ENCODE results near the gene LRRC37B.
"Not testable (repeated sequence)": the region's sequence is repeated elsewhere in the genome, so short reads cannot be mapped to it uniquely, and the experiment has no call there.

Gene LRRC37B

DNA sequence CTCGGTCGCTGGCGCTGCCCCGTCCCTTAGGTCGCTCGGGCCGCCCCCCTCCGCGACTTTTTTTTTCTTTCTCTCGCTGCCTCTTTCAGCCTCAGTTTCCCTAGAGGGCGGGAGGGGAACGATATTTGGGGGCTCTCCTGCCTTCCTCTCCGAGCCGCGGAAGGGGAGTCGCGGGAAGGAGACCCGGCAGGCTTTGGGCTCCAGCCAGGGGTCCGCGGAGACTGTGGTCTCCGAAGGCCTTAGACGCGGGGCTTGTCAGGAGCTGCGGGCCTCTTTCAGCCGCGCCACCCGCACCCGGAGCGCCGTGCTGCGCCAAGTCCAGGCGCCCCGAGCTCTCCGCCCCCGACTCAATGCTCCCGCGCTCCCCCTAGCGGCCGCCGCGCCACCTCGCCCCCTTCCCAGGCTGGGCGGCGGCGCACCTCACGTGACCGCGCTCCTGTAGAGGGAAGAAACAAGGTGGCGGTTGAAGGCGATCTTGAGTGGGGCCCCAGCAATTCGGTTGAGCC lies at the start of gene LRRC37B:
LRRC37B (plus strand) TSS at position 427 of the 506 bp plus-strand sequence. CDS start 14,010 bp downstream, outside the sequence.
- peak; percentile 80 for DNase-seq

DNA sequence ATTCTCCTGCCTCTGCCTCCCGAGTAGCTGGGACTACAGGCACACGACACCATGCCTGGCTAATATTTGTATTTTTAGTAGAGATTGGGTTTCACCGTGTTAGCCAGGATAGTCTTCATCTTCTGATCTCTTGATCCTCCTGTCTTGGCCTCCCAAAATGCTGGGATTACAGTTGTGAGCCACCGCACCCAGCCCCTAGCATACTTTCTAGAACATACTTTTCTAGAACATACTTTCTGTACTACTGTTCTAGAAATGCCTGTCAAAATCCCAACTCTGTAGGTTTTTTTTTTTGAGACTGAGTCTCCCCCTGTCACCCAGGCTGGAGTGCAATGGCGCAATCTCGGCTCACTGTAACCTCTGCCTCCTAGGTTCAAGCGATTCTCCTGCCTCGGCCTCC lies 43.1 kb upstream of the LRRC37B start:
- DNase-seq = not testable (repeated sequence)

DNA sequence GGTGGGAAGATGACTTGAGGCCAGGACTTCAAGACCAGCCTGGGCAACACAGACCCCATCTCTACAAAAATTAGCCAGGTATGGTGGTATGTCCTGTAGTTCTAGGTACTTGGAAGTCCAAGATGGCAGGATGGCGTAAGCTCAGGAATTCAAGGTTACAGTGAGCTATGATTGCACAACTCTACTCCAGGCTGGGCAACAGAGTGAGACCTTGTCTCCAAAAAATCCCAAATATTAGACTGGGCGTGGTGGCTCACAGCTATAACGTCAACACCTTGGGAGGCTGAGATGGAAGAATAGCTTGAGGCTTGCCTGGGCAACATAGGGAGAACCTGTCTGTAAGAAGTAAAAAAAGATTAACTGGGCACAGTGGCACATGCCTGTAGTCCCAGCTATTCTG lies 39.5 kb upstream of the LRRC37B start:
- DNase-seq = no peak

DNA sequence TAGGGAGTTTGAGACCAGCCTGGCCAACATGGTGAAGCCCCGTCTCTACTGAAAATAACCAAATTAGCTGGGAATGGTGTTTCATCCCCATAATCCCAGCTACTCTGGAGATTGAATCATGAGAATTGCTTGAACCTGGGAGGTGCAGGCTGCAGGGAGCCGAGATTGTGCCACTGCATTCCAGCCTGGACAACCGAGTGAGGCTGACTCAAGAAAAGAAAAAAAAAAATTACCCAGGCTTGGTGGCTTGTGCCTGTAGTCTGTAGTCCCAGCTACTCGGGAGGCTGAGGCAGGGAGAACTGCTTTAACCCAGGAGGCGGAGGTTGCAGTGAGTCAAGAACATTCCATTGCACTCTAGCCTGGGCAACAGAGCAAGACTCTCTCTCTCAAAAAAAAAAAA lies 36.8 kb upstream of the LRRC37B start:
- peak; percentile 19 for DNase-seq

DNA sequence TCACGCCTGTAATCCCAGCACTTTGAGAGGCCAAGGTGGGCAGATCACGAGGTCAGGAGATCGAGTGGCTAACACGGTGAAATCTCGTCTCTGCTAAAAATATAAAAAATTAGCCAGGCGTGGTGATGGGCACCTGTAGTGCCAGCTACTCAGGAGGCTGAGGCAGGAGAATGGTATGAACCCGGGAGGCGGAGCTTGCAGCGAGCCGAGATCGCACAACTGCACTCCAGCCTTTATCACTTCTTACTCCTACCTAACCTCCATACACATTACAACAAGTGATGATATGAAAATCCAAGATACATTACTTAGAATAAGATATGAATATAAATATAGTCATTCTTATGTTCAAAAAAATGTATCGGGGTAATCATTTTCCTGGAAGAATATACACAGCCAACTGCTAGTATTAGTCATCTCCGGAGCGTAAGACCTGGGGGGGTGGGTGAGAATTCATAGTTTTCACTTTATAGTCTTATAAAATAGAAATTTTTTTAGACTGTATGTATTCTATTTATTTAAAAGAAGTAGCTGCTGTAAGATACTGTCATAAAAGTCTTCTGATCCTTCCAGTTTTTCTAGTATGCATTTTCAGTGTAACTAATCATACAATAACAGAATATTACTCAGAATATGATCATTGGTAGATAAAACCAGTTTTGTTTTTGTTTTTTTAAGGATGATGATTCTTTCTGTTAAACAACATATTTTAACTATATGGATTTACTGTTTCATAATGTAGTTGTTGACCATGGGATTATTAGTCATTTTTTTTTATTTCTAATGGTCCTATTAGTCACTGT lies 32.7 kb upstream of the LRRC37B start:
- peak; percentile 55 for DNase-seq

DNA sequence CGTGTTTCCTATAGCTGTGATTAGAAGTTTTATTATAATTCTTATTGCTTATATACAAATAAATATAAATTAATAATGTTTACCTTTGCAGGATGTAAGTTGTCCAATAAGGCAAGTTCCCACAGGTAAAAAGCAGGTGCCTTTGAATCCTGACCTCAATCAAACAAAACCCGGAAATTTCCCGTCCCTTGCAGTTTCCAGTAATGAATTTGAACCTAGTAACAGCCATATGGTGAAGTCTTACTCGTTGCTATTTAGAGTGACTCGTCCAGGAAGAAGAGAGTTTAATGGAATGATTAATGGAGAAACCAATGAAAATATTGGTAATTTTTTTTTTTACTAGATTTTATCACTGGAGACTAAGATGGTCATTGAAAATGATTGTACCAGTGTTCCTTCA lies 31.8 kb upstream of the LRRC37B start:
- not testable (repeated sequence) for DNase-seq

DNA sequence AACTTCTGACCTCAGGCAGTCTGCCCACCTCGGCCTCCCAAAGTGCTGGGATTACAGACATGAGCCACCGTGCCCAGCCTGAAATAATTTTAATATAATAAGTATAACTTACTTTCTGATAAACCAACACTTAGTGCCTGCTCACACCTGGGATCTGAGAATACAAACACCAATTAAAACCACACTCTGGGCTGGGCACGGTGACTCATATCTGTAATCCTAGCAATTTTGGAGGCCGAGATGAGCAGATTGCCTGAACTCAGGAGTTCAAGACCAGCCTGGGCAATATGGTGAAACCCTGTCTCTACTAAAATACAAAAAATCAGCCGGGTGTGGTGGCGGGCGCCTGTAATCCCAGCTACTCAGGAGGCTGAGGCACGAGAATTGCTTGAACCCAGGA lies 15.4 kb upstream of the LRRC37B start:
- not testable (repeated sequence) for DNase-seq

DNA sequence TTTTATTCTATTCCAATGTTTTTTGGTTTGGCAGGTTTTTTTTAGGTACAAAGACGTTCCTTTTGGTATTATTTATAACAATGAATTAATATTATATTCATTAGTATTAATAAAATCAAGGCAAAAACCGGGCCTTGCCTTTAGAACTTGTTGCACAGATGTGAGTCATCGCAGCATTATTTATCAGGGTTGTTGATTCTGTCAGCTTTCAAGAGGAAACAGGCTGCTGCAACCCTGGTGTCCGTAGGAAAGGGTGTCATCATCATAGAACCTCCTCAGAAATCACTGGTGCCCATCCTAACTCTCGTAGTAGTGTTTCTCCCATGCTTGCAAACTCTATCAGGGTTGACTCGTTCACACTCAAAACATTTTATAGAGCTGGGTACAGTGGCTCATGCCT lies 10.2 kb upstream of the LRRC37B start:
- DNase-seq = no peak

DNA sequence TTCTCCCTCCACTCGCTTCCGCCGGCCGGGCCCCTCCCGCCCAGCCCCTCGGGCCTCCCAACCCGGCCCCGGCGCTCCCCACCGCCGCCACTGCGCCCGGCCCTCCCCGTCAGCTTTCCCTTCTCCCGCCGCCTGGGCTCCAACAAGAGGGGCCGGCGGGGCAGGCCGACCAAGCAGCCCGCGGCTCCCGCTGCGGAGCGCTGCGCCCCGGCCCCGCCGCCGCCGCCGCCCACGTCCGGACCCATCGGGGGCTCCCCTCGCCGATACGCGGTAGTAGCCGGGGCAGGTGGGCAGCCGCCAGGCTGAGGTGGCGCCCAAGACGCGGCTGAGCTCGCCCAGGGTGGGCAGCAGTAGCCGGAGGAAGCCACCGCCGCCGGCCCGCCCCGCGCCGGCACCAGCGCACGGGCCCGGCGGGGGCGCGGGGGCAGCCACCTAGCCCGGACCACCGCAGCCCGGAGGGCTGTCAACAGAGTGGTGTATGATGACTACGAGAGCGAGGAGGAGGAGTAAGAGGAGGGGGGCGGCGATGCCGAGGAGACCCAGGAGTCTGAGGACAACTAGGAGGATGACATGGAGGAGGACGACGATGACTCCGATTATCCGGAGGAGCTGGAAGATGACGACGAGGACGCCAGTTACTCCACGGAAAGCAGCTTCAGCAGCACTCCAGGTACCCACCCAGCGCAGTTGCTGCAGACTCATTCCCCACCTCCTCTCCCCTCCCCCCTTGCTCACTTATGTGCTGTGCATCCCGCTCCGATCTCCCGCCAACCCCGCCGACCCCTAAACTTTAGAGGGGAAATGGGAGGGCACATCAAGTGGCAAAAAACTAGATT lies 498 bp downstream of the LRRC37B start:
- DNase-seq = peak; percentile 32

DNA sequence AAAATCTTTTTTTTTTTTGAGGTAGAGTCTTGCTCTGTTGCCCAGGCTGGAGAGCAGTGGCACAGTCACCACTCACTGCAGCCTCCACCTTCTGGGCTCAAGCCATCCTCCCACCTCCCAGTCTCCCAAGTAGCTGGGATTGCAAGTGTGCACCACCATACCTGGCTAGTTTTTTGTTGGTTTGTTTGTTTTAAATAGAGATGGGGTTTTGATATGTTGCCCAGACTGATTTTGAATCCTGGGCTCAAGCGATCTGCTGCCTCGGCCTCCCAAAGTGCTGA lies 2.0 kb downstream of the LRRC37B start:
- DNase-seq = no peak

DNA sequence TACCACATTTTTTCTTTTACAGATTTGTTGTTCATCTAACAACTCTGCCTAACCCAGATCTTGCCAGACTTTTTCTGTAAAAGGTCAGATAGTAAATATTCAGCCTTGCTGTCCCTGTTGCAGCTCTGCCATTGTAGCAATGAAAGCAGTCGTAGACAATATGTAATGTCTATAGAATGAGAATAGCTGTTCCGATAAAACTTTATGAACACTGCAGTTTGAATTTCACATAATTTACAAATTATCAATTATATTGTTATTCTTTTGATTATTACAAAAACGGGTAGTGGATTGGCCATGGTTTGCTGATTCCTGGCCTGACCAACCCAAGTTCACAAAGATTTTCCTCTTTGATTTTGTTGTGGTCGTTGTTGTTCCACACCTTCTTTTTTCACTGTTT lies 2.9 kb downstream of the LRRC37B start:
- DNase-seq = no peak

DNA sequence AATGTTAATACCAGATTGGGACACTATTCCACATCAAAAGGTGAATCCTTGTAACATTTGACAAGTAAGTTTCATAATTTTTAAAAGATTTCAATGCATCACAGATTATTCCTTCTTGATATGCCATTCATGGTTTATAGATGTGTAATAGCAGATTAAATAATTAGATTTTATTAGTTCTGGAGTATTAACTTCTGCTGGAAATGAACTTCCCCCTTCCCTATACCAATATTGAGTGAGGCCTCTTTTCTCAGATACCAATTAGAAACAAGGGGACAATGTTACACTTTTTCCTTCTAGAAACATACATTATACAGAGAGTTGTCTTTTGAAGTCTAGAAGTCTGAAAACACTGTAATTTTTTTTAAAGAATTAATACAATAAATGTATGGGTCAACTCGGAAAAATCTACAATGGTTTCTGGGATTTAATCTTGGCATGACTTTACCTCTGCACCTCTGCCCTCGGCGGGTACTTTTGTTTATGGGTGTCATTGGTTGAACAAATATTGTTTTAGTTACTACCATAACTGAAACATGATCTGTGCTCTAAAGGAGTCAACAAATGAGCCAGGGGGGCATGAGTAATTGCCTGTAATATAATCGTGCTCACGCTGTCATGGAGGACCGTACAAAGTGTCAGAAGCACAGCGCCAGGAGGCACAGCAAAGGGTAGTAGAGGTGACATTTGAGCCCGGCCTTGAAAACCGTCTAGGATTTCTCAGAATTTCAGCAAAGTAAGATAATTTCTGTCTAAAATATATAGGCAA lies 8.2 kb downstream of the LRRC37B start:
- DNase-seq = no peak

DNA sequence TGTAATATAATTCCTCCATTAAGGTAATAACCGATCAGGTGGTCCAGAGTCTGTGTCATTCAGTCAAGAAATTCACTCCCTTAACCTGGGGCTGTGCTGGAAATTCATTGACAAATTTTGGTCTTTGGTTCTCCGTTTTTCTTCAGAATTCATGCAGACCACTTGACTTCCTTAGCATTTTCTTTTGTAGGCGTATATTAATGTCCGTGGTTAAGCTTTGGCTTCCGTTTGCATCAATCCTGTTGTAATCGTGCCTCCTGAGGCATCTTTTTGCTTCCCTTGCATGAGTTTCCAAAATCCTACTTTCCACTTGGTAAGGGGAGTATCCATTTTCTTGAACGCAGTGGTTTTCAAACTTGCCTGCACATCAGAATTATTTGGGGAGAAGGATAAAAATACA lies 9.0 kb downstream of the LRRC37B start:
- no peak for DNase-seq

DNA sequence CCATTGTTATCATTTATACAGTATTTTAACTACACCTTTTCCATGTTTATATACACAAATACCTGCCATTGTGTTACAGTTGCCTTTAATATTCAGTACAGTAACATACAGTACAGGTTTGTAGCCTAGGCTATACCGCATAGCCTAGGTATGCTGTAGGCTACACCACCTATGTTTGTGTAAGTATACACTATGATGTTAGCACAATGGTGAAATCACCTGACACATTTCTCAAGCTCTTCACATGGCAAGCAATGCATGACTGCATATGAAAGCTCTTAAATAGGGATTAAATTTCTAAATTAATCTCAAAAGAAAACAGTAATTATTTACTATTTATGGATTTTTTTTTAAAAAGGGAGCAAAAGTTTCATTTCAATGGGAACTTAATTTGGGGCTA lies 12.0 kb downstream of the LRRC37B start:
- DNase-seq = no peak

DNA sequence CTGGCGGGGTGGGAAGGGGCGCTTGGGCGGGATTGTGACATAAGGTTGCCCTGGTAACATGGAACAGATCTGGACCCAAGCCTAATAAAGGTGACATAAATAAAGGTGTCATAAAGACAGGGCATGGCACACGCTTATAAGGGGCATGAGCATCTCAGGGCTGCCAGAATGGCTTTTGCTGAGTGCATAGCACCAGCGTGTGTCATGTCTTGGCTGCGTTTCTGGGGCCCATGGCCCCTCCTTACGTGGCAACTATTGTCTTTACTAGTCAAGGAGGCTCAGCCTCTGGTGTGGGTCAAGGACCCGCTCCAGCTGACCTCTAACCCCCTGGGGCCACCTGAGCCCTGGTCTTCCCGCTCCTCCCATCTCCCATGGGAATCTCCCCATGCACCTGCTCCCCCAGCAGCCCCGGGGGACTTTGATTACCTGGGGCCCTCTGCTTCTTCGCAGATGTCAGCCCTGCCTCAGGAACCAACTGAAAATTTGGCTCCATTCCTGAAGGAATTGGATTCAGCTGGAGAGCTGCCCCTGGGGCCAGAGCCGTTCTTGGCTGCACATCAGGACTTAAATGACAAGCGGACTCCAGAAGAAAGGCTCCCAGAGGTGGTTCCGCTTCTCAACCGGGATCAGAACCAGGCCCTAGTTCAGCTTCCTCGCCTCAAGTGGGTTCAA lies 13.9 kb downstream of the LRRC37B start:
- DNase-seq = peak; percentile 83

DNA sequence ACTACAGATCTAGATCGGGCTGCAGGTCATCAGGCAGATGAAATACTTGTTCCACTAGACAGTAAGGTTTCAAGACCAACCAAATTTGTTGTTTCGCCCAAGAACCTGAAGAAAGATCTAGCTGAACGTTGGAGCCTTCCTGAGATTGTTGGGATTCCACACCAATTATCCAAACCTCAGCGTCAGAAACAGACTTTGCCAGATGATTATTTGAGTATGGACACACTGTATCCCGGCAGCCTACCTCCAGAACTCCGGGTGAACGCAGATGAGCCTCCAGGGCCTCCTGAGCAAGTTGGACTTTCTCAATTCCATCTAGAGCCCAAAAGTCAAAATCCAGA lies 14.4 kb downstream of the LRRC37B start:
- peak; percentile 11 for DNase-seq

DNA sequence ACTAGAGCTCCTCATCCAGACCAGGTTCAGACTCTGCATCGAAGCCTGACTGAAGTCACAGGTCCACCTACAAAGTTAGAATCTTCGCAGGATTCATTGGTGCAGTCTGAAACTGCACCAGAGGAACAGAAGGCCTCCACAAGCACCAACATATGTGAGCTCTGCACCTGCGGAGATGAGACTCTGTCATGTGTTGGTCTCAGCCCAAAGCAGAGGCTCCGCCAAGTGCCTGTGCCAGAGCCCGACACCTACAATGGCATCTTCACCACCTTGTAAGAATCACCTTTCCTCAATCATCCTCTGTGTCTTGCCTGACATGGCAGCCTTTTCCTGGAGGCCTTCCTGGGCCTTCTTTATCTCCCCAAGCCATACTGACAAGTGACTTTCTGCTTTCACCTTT lies 15.4 kb downstream of the LRRC37B start:
- DNase-seq = not testable (repeated sequence)

DNA sequence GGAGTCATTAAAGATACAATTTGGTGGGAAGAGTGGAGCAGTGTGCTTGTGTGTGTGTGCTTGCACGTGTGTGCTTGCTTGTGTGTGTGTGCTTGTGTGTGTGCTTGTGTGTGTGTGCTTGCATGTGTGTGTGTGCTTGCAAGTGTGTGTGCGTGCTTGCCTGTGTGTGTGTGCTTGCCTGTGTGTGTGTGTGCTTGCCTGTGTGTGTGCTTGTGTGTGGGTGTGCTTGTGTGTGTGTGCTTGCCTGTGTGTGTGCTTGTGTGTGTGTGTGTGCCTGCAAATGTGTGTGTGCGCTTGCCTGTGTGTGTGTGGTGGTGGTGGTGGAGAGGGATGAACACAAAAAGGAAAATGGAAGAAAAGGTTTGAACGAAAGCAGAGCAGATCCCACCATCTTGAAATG lies 20.1 kb downstream of the LRRC37B start:
- DNase-seq = not testable (repeated sequence)

DNA sequence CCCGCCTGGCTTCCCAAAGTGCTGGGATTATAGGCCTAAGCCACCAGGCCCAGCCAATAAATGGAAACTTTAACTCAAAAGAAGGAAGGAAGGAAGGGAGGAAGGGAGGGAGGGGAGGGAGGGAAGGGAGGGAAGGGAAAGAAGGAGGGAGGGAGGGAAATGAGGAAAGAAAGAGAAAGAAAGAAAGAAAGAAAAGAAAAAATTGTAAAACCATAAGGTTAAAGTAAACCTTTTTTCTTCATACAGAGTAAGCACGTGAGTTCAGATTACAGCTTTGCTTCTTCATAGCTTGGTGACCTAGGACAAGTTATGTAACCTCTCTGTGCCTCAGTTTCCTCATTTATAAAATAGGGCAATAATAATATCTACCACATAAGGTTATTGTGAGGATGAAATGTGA lies 26.0 kb downstream of the LRRC37B start:
- DNase-seq = no peak

DNA sequence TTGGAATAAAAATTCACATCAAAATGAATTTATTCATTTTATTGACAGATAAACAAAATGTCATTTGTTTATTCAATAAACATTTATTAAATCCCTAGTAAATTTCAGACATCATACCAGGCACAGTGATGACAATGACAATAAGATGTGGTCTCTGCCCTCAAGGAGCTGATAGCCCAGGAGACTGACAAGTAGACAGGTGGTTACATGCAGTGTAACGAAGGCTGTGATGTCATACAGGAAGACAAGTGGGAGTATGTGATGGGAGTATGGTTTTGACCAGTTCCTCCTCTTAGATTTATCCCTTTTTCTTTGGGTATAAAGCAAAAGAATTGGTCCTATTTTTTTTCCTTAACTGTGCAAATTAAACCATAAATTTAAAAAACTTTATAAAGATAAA lies 26.6 kb downstream of the LRRC37B start:
- DNase-seq = not testable (repeated sequence)

DNA sequence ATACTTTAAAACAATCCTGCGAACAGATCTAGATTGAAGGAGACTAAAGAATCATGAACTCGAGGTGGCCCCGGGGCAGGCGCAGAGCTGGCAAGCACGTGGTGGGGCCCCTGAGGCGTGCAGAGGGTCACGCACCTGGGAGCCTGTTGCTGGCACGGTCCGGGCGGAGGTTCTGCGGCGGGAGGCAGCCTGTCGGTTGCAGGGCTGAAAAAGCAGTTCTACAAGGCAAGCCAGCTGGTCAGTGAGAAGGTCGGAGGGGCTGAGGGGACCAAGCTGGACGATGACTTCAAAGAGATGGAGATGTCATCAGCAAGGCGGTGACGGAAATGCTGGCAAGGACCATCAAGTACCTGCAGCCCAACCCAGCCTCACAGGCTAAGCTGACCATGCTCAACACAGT lies 33.1 kb downstream of the LRRC37B start:
- DNase-seq = not testable (repeated sequence)

DNA sequence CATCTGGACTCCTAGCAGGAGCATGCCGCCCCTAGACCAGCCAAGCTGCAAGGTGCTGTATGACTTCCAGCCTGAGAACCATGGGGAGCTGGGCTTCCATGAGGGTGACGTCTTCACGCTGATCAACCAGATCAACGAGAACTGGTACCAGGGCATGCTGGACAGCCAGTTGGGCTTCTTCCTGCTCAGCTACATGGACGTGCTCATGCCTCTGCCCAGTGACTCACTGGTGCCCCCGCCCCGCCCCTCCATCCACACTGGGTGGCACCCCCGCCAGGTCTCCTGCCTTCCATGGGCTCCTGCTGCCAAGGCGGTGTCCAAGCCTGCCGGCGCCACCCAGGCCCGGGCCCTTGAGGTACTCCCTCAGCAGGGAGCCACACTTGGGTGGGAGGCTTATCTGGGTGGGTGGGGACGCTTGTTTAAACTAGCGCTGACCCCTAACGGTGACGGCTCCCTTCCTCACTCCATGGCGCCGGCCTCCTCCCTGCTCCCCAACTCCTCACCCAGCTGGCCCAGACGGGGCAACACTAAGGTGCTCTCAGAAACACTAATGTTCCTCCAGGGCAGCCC lies 34.2 kb downstream of the LRRC37B start:
- DNase-seq = not testable (repeated sequence)
